SK-N-MC (cell line): Measurements from ENCODE around the gene PDSS1.

Experiments
- EZH2 ChIP-seq: fragments of 200-600 bp; sonication (generic); IDR thresholded peaks from one replicate; pipeline ENCODE4 v1.6.1; 2017; ENCODE audit warnings: antibody characterized with exemption
- POLR2AphosphoS5 ChIP-seq: IDR thresholded peaks from 2 replicates; pipeline ENCODE4 v1.6.1; 2012; ENCODE audit warnings: mild to moderate bottlenecking, low read depth, low read length, borderline replicate concordance

DNA sequence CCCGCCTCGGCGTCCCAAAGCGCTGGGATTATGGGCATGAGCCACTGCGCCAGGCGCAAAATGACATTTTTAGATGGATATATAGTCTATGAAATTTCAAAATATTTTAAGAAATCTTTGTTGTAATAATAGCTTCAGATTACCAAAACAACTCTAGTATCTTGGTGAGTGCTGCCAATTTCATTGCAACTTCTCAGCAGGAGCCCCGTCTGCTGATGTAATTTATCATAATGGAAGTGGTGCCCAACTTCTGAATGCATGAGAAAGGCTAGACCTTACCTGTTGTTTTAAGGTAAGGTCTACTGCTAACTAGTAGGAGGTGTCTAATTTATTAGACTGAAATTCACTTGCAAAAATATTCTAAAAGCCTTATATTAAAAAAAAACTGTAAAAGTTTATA lies 20.0 kb downstream of the PDSS1 start:
- TF ChIP-seq EZH2, result no peak
- TF ChIP-seq POLR2AphosphoS5, result no peak
